Testis (tissue), 2 donors: ENCODE data around the gene GFRA1.

Experiments
- CTCF ChIP-seq, 3 experiments: fragments of 450-650 bp in 2 of 3; fragments of 200-600 bp in 1 of 3; sonication (generic) in 1 of 3; IDR thresholded peaks; one replicate each; pipeline ENCODE4 v1.5.1; 2016 to 2019; ENCODE audit warnings: antibody characterized with exemption in 3 of 3, mild to moderate bottlenecking in 2 of 3, moderate library complexity in 1 of 3
- POLR2A ChIP-seq: fragments of 450-650 bp; IDR thresholded peaks from one replicate; pipeline ENCODE4 v1.6.1; 2017; ENCODE audit warnings: antibody characterized with exemption, mild to moderate bottlenecking, moderate library complexity

DNA sequence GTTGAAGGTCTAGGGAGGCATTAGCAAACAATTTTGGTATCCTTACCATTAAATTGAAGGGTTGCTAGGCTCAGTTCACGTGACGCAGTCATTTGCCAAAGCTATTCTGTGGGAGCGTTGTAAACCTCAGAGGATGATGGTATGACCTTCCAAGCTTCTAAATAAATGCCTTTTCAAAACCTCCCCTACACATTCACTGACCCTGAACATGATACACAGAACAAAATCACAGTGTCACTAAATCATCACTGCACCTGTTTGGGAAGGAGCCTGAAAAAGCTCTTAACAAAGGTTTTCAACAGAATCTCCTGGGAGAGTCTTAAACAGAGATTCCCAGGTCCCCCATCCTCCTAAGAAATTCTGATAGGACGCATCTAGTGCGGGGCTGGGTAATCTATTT, 38.0 kb upstream of the GFRA1 start:
- no peak for TF ChIP-seq CTCF (IDR thresholded peaks at IDR 0.05)
- TF ChIP-seq POLR2A = no peak
